ENCODE data around the gene CNIH3. TPM values are rescaled to one million over a fixed set of nuclear protein-coding genes. Genes with fewer than 3 reads are reported as not detected.

CNIH3 gene
- total RNA-seq, 1 donor from 2014 or later: 1.5 TPM

DNA sequence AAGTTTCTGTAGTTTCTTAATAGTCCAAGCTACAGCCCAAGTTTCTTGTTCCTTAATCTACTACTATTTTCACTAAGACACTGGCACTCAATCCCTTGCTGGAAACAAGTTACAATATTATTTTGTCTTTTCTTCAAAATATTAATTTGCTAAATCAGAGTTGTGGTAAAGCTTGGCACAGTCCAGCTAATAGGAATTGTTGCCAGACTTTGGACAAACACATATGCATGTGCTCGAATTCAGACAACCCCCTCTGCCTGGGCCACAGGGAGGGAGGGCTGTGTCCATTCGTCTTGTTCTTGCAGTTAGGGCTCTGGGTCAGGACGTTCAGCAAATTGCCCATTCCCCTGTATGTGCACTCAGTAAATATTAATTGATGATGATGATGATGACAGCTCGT is 103.6 kb downstream of the CNIH3 start:
- no peak for DNase-seq (ENCODE audit: low read depth in 2 of 2)

DNA sequence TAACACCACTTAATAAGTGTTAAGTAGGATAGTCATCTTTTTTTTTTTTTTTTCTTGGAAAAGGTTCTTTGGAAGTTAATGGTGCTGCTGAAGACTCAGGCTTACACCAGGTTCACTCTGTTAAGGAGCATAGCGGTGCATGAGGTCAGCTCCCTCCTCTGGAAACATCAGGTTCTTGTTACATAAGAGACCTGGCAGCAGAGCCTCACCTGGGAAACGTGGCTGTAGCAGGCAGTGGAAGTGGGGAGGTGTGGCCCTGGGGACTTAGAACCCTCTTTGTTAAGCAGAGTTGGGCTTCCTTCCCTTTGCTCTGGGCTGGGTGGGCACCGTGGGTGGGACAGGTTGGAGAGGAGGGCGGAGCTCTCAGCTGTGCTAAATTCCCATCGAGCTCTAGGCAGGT is 104.1 kb downstream of the CNIH3 start:
- no peak for DNase-seq (ENCODE audit: low read depth in 2 of 2)

DNA sequence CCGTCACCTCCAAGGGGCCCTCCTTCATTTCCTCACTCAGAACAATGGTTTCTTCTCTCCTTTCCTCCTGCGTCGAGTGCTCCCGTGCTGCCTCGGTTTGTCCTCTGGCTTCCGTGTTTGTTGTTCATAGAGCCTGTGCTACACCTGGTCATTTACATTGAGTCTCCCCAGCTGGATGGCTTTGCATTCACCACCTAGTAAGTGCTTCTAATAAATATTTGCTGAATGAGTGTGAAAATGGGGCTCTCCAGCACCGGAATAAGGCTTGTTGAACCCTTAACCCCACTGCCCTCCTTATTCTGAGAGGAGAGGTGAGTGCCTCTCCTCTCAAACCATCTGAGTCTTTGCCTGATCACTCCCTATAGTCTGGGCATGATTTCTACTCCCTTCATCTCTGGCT is 104.9 kb downstream of the CNIH3 start:
- no peak for DNase-seq (ENCODE audit: low read depth in 2 of 2)

DNA sequence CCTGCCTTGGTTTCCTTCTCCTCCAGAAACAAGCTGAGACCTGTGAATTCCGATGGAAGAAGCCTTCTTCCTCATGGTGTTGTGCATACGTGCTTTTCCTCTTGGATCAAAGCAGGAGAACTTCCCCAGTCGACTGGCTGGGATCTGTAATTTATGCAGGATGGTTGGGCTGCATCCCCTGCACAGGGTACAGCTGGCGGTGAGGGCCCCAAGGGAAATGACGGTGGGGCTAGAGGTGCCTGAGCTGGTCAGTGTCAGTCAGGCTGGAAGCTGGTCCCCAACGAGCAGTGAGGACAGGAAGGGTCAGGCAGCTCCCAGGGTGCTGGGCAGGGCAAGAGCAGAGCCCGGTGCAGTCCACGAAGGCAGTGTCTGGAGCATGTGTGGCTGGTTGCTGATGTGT is 106.7 kb downstream of the CNIH3 start:
- no peak for DNase-seq (ENCODE audit: low read depth in 2 of 2)

GRCh38 chr1:224724566-224724965 is 108.4 kb downstream of the CNIH3 start:
- DNase-seq (ENCODE audit: low read depth in 2 of 2): no peak

GRCh38 chr1:224726441-224727182 is 110.5 kb downstream of the CNIH3 start:
- DNase-seq (ENCODE audit: low read depth in 2 of 2): peak in 1 of 2 donors; percentile 2

DNA sequence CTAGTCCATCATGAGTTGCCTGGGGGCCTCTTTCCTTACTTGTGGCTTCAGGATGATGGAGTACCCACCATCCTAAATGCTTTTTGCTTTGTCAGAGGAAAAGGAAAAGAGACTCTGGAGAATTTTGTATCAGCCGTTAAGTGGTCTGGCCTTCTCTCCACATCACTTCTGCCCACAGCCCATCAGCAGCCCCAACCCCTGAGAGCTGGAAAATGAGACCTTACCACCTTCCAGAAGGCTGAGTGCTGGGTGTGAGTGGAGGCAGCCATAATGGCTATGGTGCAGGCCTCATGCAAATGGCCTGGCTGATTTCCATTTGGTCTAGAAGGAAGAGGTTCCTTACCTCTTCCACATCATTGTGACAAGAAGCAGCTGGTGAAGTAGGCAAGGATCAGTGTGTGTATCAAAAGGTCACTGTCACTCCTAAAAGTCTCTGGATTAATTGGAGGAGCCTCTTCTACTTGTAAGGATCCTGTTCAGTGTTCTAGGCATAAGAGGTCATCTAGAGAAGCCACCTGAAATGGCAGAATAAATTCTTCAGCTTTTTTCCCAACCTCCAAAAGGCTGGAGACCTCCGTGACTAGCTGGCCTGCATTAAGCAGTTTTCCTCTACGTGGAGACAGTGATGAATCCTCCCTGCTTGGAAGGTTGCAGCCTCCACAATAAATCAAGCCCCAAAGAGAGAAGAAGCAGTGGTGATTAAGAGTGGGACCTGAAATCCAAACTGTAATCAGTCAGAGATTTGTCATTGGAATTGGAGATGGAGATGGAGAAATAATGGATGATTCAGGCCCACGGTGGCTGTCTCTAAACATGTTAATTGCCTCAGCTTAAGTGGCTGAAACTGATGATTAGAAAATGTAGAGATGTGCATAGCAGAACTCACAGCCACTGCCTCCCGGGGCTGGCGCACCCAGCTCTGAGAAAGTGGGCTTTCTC is 111.5 kb downstream of the CNIH3 start:
- DNase-seq (ENCODE audit: low read depth in 2 of 2): no peak

DNA sequence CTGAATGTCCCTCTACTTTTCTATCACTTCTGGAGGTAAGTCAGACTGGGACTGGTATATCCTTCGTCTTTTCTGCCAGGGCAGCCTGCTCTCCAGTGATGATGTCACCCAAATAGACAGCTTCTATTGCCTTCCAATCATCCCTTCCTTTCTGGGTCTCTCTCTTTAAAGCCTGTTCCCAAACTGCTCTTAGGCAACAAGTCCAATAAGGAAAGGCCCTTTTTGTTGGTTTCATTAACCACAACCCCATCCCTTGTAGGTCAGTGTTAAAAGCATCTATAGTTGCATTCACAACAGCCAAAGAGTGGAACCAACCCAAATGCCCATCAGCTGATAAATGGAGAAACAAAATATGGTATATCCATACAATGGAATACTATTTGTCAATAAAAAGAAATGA is 114.4 kb downstream of the CNIH3 start:
- DNase-seq (ENCODE audit: low read depth in 2 of 2): no peak

GRCh38 chr1:224730965-224731364 is 114.8 kb downstream of the CNIH3 start:
- no peak for DNase-seq (ENCODE audit: low read depth in 2 of 2)

GRCh38 chr1:224731633-224732032 is 115.5 kb downstream of the CNIH3 start:
- no peak for DNase-seq (ENCODE audit: low read depth in 2 of 2)

- DNase-seq (ENCODE audit: low read depth in 2 of 2): no peak
Observed at GRCh38 chr1:224732377-224733026, 116.4 kb downstream of the CNIH3 start.

DNA sequence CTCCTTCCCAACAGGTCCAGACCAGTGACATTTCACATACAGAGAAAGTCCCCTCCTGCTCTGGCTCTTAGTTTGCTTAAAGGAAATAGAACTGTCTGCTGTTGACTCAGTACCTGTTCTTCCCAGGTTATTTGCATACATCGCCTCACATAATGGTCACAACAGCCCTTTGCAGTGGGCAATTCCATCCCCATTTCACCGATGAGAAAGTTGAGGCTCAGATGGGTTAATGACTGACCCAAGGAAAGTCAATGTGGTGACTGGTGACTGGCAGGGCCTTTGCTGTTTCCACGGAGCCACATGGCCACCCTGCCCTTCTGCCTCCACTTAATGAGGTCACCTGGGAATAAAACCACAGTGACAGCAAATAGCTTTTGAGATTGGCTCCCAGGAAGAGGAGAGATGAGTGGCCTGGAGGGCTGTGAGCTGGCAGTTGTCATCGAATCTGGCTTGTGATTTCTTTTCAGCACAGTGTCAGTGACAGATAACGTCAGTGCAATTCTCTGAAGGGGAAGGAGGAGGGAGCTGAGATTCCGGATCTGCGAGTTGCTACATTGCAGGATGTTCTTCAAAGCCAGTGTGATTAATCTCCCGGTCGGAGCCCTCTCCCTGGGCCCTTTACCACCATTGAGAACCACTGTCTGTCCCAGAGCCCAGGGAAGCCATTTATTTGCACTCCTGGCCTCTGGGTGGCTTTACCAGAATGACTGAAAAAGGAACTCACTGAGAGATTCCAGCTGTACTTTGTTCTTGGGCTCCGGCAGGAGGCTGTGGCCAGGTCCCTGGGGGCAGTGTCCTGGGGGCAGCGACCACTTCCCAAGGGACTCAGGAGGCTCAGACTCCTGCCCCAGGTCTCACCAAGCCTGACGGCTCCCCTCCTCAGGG is 117.2 kb downstream of the CNIH3 start:
- no peak for DNase-seq (ENCODE audit: low read depth in 2 of 2)

DNA sequence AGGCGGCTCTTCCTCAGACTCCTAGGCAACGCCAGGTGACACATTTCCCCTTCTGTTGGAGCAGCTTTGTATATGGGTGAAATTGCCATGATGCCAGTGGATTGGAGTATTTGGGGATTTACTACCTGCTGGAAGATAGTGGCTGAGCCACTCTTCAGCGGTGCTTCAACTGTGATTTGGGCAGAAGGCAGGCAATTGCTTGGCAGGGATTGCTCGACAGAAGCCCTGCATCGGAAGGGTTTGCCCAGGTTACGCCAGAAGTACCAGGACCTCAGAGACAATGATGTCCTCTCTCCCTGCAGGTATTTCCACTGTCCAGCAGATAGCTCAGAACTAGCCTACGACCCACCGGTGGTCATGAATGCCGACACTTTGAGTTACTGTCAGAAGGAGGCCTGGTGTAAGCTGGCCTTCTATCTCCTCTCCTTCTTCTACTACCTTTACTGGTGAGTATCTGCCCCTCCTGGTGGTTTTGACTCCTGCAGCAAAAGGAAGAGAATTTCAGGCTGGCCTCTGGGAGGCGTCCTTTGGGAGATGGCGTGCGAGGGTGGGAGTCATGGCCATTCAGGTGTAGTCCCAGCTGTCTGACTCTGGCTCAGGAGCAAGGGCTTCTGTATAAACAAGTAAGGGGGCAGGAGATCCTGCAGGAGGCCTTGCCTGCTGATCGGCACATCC is 118.3 kb downstream of the CNIH3 start:
- no peak for DNase-seq (ENCODE audit: low read depth in 2 of 2)

GRCh38 chr1:224735159-224735558 is 119.0 kb downstream of the CNIH3 start:
- no peak for DNase-seq (ENCODE audit: low read depth in 2 of 2)

- no peak for DNase-seq (ENCODE audit: low read depth in 2 of 2)
Observed at GRCh38 chr1:224736619-224737352, 120.7 kb downstream of the CNIH3 start.

GRCh38 chr1:224737353-224737727 is 121.2 kb downstream of the CNIH3 start:
- DNase-seq (ENCODE audit: low read depth in 2 of 2): no peak

DNA sequence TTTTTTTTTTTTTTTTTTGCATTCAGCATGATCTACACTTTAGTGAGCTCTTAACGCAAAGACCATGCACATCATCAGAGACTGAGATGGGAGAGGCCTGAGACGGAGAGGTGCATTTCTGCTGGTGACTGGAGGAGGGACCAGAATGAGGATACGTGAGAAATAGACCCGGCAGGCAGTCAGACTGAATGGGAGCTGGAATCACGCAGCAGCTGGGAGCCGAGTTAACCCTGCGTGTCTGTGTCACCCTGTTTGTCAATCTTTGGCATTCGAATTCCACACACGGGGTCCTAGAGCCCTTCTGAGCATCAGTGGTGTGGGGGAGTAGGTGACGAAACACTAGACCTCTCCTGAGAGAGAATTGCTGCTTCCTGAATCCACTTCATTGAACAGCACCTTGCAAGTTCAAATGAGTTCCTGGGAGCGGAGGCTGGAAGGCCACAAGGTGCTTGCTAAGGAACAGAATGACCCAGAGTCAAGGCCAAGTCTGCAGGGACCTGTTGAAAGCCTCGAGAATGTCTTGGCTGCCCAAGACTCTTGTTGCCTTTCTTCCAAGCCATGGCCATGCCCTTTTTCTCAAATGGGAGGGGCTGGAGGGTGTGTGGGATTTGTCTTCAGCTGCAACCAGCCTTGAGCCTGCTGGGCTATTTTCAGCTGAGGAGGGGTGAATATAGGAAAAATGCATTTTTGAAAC is 123.3 kb downstream of the CNIH3 start:
- DNase-seq (ENCODE audit: low read depth in 2 of 2): no peak

GRCh38 chr1:224739997-224740684 is 124.0 kb downstream of the CNIH3 start:
- DNase-seq (ENCODE audit: low read depth in 2 of 2): no peak

DNA sequence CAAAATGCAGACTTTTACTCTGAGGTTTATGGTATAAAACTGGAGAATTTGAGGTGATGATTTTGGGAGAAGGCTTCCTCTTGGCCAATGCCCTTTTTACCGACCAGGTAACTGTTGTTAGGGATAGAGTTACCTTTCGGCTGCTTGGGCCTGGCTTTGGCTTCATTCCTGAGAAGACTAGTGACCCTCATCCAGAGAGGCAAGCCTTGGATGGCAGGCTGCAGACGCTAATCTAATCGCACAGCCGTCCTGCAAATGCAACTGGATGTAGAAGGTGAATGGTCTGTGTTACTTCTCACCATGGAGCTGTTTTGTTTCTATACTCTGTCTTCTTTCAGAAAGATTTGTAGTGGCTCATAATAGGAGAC is 124.6 kb downstream of the CNIH3 start:
- no peak for DNase-seq (ENCODE audit: low read depth in 2 of 2)
